C4-2B (cell line): ENCODE results near the gene PCDHA13.
"Not testable (repeated sequence)": the region's sequence is repeated elsewhere in the genome, so short reads cannot be mapped to it uniquely, and the experiment has no call there.

Experiments used
- ZFX ChIP-seq: fragments of 450-650 bp; IDR thresholded peaks from 2 replicates; pipeline ENCODE4 v1.6.1; 2017
- TF ChIP-seq, protein P1 (sequence below): fragments of 450-650 bp; conservative IDR thresholded peaks from 2 replicates; pipeline ENCODE4 v1.5.1; 2017; ENCODE audit warnings: mild to moderate bottlenecking

DNA sequence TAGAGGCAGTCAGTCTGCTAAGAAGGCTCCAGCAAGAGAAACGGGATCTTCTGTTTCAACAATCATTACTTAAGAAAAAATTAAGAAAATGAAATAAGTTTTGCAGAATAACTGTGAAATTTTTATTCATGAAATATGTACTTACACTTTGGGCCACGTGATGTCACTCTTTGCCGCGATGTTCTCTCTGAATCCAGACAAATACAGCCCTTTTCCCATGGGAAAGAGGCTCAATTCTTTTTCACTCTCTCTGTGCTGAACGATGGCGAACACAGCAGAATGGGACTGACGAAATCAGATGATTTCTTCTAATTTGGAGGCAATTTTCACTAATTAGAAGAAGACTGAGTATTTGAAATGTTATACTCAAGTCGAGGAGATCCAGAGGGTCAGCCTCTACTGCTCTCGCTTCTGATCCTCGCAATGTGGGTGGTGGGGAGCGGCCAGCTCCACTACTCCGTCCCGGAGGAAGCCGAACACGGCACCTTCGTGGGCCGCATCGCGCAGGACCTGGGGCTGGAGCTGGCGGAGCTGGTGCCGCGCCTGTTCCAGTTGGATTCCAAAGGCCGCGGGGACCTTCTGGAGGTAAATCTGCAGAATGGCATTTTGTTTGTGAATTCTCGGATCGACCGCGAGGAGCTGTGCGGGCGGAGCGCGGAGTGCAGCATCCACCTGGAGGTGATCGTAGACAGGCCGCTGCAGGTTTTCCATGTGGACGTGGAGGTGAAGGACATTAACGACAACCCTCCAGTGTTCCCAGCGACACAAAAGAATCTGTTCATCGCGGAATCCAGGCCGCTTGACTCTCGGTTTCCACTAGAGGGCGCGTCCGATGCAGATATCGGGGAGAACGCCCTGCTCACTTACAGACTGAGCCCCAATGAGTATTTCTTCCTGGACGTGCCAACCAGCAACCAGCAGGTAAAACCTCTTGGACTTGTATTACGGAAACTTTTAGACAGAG is 33.5 kb upstream of the PCDHA13 start, which contains the start of gene PCDHA9:
- TF ChIP-seq, protein P1, sequence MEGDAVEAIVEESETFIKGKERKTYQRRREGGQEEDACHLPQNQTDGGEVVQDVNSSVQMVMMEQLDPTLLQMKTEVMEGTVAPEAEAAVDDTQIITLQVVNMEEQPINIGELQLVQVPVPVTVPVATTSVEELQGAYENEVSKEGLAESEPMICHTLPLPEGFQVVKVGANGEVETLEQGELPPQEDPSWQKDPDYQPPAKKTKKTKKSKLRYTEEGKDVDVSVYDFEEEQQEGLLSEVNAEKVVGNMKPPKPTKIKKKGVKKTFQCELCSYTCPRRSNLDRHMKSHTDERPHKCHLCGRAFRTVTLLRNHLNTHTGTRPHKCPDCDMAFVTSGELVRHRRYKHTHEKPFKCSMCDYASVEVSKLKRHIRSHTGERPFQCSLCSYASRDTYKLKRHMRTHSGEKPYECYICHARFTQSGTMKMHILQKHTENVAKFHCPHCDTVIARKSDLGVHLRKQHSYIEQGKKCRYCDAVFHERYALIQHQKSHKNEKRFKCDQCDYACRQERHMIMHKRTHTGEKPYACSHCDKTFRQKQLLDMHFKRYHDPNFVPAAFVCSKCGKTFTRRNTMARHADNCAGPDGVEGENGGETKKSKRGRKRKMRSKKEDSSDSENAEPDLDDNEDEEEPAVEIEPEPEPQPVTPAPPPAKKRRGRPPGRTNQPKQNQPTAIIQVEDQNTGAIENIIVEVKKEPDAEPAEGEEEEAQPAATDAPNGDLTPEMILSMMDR: peak; percentile 58
- not testable (repeated sequence) for TF ChIP-seq ZFX
